ENCODE data around the gene SYTL2.

SYTL2 gene

GRCh38 chr11:85806016-85806415, 4.9 kb downstream of the SYTL2 start:
- Histone ChIP-seq H3K36me3 (ENCODE audit: insufficient read depth, low read length) (no peaks in the 10 kb centered on the region), H3K4me3 (no peak overlapping the region), H3K9me3 (ENCODE audit: low read depth, low read length) (no peaks in the 10 kb centered on the region), H3K27ac (no peak overlapping the region), H3K9ac (ENCODE audit: insufficient read length) (no peak overlapping the region)
- no peak for DNase-seq (ENCODE audit: low read depth, low spot score)
- no peak for TF ChIP-seq FOXP2 (optimal IDR thresholded peaks at IDR 0.05; ENCODE audit: control extremely low read depth, extremely low read length, insufficient read depth)
- no peak for TF ChIP-seq EZH2 (IDR thresholded peaks at IDR 0.05)
- no peak for TF ChIP-seq POLR2AphosphoS5 (IDR thresholded peaks at IDR 0.05; ENCODE audit: borderline replicate concordance, low read depth, low read length)

GRCh38 chr11:85805387-85805786, 5.6 kb downstream of the SYTL2 start:
- Histone ChIP-seq H3K4me3 (no peak overlapping the region), H3K27ac (no peak overlapping the region), H3K9me3 (ENCODE audit: low read depth, low read length) (no peaks in the 10 kb centered on the region), H3K36me3 (ENCODE audit: insufficient read depth, low read length) (no peaks in the 10 kb centered on the region), H3K9ac (ENCODE audit: insufficient read length) (no peak overlapping the region)
- TF ChIP-seq POLR2AphosphoS5 (IDR thresholded peaks at IDR 0.05; ENCODE audit: borderline replicate concordance, low read depth, low read length) (no peak), EZH2 (IDR thresholded peaks at IDR 0.05) (no peak), FOXP2 (optimal IDR thresholded peaks at IDR 0.05; ENCODE audit: control extremely low read depth, extremely low read length, insufficient read depth) (no peak)
- no peak for DNase-seq (ENCODE audit: low read depth, low spot score)

- no peak overlapping the region for H3K27ac ChIP-seq
- no peak for DNase-seq (ENCODE audit: low read depth, low spot score)
- no peak overlapping the region for H3K9ac ChIP-seq (ENCODE audit: insufficient read length)
- H3K36me3 ChIP-seq (ENCODE audit: insufficient read depth, low read length), result no peaks in the 10 kb centered on the region
- H3K9me3 ChIP-seq (ENCODE audit: low read depth, low read length), result no peaks in the 10 kb centered on the region
- TF ChIP-seq POLR2AphosphoS5 (IDR thresholded peaks at IDR 0.05; ENCODE audit: borderline replicate concordance, low read depth, low read length), result no peak
- no peak overlapping the region for H3K4me3 ChIP-seq
These were observed 7.0 kb downstream of the SYTL2 start for GRCh38 chr11:85803920-85804319.

- no peak for DNase-seq (ENCODE audit: low read depth, low spot score)
- Histone ChIP-seq H3K9ac (ENCODE audit: insufficient read length) (no peak overlapping the region), H3K4me3 (no peak overlapping the region), H3K27ac (no peak overlapping the region), H3K36me3 (ENCODE audit: insufficient read depth, low read length) (no peaks in the 10 kb centered on the region), H3K9me3 (ENCODE audit: low read depth, low read length) (no peaks in the 10 kb centered on the region)
- TF ChIP-seq EZH2 (IDR thresholded peaks at IDR 0.05), result no peak
- TF ChIP-seq POLR2AphosphoS5 (IDR thresholded peaks at IDR 0.05; ENCODE audit: borderline replicate concordance, low read depth, low read length), result no peak
- TF ChIP-seq FOXP2 (optimal IDR thresholded peaks at IDR 0.05; ENCODE audit: control extremely low read depth, extremely low read length, insufficient read depth), result no peak
These were observed 7.6 kb downstream of the SYTL2 start for GRCh38 chr11:85803303-85803702.

- Histone ChIP-seq H3K36me3 (ENCODE audit: insufficient read depth, low read length) (no peaks in the 10 kb centered on the region), H3K9ac (ENCODE audit: insufficient read length) (no peak overlapping the region), H3K4me3 (no peak overlapping the region), H3K27ac (no peak overlapping the region), H3K9me3 (ENCODE audit: low read depth, low read length) (no peaks in the 10 kb centered on the region)
- no peak for DNase-seq (ENCODE audit: low read depth, low spot score)
- TF ChIP-seq POLR2AphosphoS5 (IDR thresholded peaks at IDR 0.05; ENCODE audit: borderline replicate concordance, low read depth, low read length) (no peak), EZH2 (IDR thresholded peaks at IDR 0.05) (no peak), FOXP2 (optimal IDR thresholded peaks at IDR 0.05; ENCODE audit: control extremely low read depth, extremely low read length, insufficient read depth) (no peak)
These were observed 9.4 kb downstream of the SYTL2 start for GRCh38 chr11:85801527-85801926.

- Histone ChIP-seq H3K36me3 (ENCODE audit: insufficient read depth, low read length) (no peaks in the 10 kb centered on the region), H3K27ac (no peak overlapping the region), H3K9ac (ENCODE audit: insufficient read length) (no peak overlapping the region), H3K4me3 (no peak overlapping the region), H3K9me3 (ENCODE audit: low read depth, low read length) (no peaks in the 10 kb centered on the region)
- DNase-seq (ENCODE audit: low read depth, low spot score), result no peak
- TF ChIP-seq FOXP2 (optimal IDR thresholded peaks at IDR 0.05; ENCODE audit: control extremely low read depth, extremely low read length, insufficient read depth) (no peak), POLR2AphosphoS5 (IDR thresholded peaks at IDR 0.05; ENCODE audit: borderline replicate concordance, low read depth, low read length) (no peak), EZH2 (IDR thresholded peaks at IDR 0.05) (no peak)
These were observed 10.2 kb downstream of the SYTL2 start for GRCh38 chr11:85800595-85801342.

- no peak for DNase-seq (ENCODE audit: low read depth, low spot score)
- Histone ChIP-seq H3K36me3 (ENCODE audit: insufficient read depth, low read length) (no peaks in the 10 kb centered on the region), H3K4me3 (no peak overlapping the region), H3K9me3 (ENCODE audit: low read depth, low read length) (no peaks in the 10 kb centered on the region), H3K9ac (ENCODE audit: insufficient read length) (no peak overlapping the region), H3K27ac (no peak overlapping the region)
- TF ChIP-seq FOXP2 (optimal IDR thresholded peaks at IDR 0.05; ENCODE audit: control extremely low read depth, extremely low read length, insufficient read depth) (no peak), EZH2 (IDR thresholded peaks at IDR 0.05) (no peak), POLR2AphosphoS5 (IDR thresholded peaks at IDR 0.05; ENCODE audit: borderline replicate concordance, low read depth, low read length) (no peak)
These were observed 11.8 kb downstream of the SYTL2 start for GRCh38 chr11:85799142-85799541.

GRCh38 chr11:85798361-85798760, 12.6 kb downstream of the SYTL2 start:
- no peak for DNase-seq (ENCODE audit: low read depth, low spot score)
- no peak overlapping the region for H3K4me3 ChIP-seq
- H3K36me3 ChIP-seq (ENCODE audit: insufficient read depth, low read length), result no peaks in the 10 kb centered on the region
- TF ChIP-seq POLR2AphosphoS5 (IDR thresholded peaks at IDR 0.05; ENCODE audit: borderline replicate concordance, low read depth, low read length) (no peak), FOXP2 (optimal IDR thresholded peaks at IDR 0.05; ENCODE audit: control extremely low read depth, extremely low read length, insufficient read depth) (no peak), EZH2 (IDR thresholded peaks at IDR 0.05) (no peak)
- no peak overlapping the region for H3K9ac ChIP-seq (ENCODE audit: insufficient read length)
- no peak overlapping the region for H3K27ac ChIP-seq
- no peaks in the 10 kb centered on the region for H3K9me3 ChIP-seq (ENCODE audit: low read depth, low read length)
